Measurements from ENCODE around the gene ST6GALNAC4.

GRCh38 chr9:127904561-127905003, 12.3 kb downstream of the ST6GALNAC4 start:
- TF ChIP-seq CTCF (conservative IDR thresholded peaks at IDR 0.05) = no peak
- TF ChIP-seq ZFX (IDR thresholded peaks at IDR 0.05) = no peak
